Activated CD8-positive, alpha-beta T cell treated with anti-CD3 and anti-CD28 coated beads for 36 hours (primary cell): ENCODE measurements around the gene CXCL14. TPM values are rescaled to one million over a fixed set of nuclear protein-coding genes. Genes with fewer than 3 reads are reported as not detected.

ENCODE experiments used
- ATAC-seq: fragments of 200-7000 bp; cut with Tn5 transposase; one replicate; pipeline ENCODE4 v1.10.0; 2021; ENCODE audit warnings: mild to moderate bottlenecking, moderate library complexity
- CTCF ChIA-PET: fragments of 350-600 bp; sonication (Branson Sonifier 250); formaldehyde crosslinking; loops from one replicate; lab custom pipeline; 2021; ENCODE audit warnings: antibody characterized with exemption; lab: Charles Lee
- POLR2A ChIA-PET: fragments of 350-600 bp; sonication (Branson Sonifier 250); formaldehyde crosslinking; loops from one replicate; lab custom pipeline; 2021; ENCODE audit warnings: antibody characterized with exemption; lab: Charles Lee
- DNase-seq: peaks from one replicate; pipeline ENCODE4 v3.0.0-alpha.2; 2020
- H3K27ac Mint-ChIP-seq: one replicate; pipeline ENCODE4 v1.8.0; 2021; ENCODE audit warnings: mild to moderate bottlenecking, mixed read lengths
- H3K27me3 Mint-ChIP-seq: one replicate; pipeline ENCODE4 v1.8.0; 2021; ENCODE audit warnings: mixed read lengths
- H3K36me3 Mint-ChIP-seq: one replicate; pipeline ENCODE4 v1.8.0; 2021; ENCODE audit warnings: low read depth, mixed read lengths
- H3K4me1 Mint-ChIP-seq: one replicate; pipeline ENCODE4 v1.8.0; 2021; ENCODE audit warnings: low read depth, mixed read lengths
- H3K4me3 Mint-ChIP-seq: one replicate; pipeline ENCODE4 v1.8.0; 2021; ENCODE audit warnings: mild to moderate bottlenecking, moderate library complexity, mixed read lengths
- H3K9me3 Mint-ChIP-seq: one replicate; pipeline ENCODE4 v1.8.0; 2021; ENCODE audit warnings: mixed read lengths
- intact Hi-C: fragments of 100-400 bp; cut with micrococcal nuclease; formaldehyde crosslinking; loops from one replicate; pipeline ENCODE4 v1.10.0; 2022
- total RNA-seq, 2 experiments: library from RNA; stranded (reverse); gene quantifications; one replicate each; pipeline ENCODE4 v1.2.3, GENCODE V29; 2021
- TF ChIP-seq, protein P1 (sequence below): fragments of 200-600 bp; IDR thresholded peaks from one replicate; pipeline ENCODE4 v1.8.0; 2022; ENCODE audit warnings: antibody characterized with exemption, mild to moderate bottlenecking

Gene CXCL14
- total RNA-seq, 2 experiments from 2014 or later = not detected

DNA sequence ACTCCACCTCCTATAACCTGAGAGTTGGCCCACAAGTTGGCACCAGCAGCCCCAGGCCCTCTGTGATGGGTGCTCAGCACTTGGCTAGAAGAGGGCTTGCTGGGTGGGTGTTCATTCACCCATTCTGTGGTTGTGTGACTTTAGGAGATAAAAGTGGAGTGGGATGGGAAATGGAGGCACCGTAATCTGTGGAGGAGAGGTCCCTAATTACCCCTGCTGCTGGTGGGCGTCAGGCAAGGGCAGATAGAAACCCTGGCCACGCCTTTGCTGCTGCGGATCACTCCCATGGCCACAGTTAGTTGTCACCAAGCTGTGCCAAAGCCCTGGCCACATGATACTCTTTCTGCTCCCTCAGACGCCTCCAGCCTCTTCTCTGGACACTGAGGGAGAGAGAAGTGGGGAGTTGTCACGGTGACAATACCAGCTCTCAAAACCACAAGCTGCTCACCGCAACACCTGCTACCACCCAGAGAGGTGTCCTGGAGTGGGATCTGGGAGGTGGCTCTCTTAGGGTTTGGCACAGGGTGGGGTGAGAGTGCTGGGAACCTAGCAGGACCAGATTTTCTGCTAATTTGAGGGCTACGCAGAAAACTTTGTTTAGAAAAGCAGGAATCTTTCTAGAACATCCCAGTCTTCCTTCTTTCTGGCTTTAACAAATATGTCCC lies 31.1 kb downstream of the CXCL14 start:
- Mint-ChIP-seq H3K9me3 (no peaks in the 10 kb centered on the region), H3K27me3 (peaks cover 59% of the 10 kb centered on the region), H3K4me3 (no peak overlapping the region), H3K36me3 (no peaks in the 10 kb centered on the region), H3K4me1 (peaks cover 16% of the 10 kb centered on the region), H3K27ac (no peak overlapping the region)
- ATAC-seq = no peak
- TF ChIP-seq, protein P1, sequence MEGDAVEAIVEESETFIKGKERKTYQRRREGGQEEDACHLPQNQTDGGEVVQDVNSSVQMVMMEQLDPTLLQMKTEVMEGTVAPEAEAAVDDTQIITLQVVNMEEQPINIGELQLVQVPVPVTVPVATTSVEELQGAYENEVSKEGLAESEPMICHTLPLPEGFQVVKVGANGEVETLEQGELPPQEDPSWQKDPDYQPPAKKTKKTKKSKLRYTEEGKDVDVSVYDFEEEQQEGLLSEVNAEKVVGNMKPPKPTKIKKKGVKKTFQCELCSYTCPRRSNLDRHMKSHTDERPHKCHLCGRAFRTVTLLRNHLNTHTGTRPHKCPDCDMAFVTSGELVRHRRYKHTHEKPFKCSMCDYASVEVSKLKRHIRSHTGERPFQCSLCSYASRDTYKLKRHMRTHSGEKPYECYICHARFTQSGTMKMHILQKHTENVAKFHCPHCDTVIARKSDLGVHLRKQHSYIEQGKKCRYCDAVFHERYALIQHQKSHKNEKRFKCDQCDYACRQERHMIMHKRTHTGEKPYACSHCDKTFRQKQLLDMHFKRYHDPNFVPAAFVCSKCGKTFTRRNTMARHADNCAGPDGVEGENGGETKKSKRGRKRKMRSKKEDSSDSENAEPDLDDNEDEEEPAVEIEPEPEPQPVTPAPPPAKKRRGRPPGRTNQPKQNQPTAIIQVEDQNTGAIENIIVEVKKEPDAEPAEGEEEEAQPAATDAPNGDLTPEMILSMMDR = no peak
- intact Hi-C loops = no loop called here
- POLR2A ChIA-PET = no interaction called here
- CTCF ChIA-PET = interaction anchor here (1.1 to 12.5 kb wide), 3 partner anchors 16 to 86 kb away, joined by 3 to 430 read pairs (median 173); no protein-coding TSS in a partner anchor
- no peak for DNase-seq

DNA sequence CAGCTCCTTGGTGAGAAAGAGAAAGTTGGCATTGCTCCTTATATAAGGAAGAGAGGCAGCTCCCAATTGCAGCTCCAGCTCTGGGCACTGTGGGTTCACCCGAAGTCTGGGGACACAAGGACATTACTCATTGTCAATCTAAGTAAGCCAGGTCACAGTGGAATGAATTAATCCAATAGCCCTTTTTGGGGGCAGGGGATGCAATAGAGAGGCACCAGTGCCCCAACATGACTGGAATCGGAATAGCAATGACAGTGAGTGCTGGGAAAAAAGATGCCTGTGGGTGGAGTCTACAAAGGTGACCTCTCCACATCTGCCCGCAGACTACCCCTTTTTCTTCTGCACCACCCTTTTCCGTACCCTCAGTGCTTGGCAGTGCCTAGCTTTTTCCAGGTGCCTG lies 31.9 kb downstream of the CXCL14 start:
- ATAC-seq (no peak), DNase-seq (no peak)
- ChIA-PET POLR2A (no interaction called here), CTCF (interaction anchor here (10.7 to 12.5 kb wide), 2 partner anchors 17 to 86 kb away, joined by 173 to 430 read pairs; no protein-coding TSS in a partner anchor)
- H3K4me1 Mint-ChIP-seq = peaks cover 16% of the 10 kb centered on the region
- no peak overlapping the region for H3K27ac Mint-ChIP-seq
- TF ChIP-seq, protein P1 = no peak
- intact Hi-C loops = no loop called here
- H3K4me3 Mint-ChIP-seq = no peak overlapping the region
- no peaks in the 10 kb centered on the region for H3K9me3 Mint-ChIP-seq
- H3K27me3 Mint-ChIP-seq = peaks cover 62% of the 10 kb centered on the region
- H3K36me3 Mint-ChIP-seq = no peaks in the 10 kb centered on the region

DNA sequence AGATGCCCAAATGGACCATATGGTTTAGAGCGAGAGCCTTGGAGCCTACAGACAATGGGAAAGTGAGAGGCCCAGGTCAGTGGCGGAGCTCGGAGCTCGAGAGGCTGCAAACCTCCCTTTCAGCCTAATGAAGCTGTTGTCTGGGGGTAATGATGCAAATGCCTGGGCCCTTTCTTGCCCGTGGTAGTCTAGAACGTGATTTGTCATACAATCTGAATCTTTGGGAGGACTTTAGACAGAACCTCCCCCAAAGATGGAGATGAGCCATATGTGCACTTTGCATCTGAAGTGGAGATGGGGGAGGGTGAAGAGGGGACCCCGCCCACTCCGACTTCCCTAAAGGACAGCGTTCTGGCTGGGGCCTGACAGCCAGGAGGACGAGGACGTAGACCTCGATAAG lies 32.7 kb downstream of the CXCL14 start:
- ChIA-PET CTCF (interaction anchor here (10.7 to 12.5 kb wide), 2 partner anchors 17 to 85 kb away, joined by 173 to 430 read pairs; no protein-coding TSS in a partner anchor), POLR2A (no interaction called here)
- TF ChIP-seq, protein P1 = no peak
- DNase-seq (no peak), ATAC-seq (no peak)
- H3K4me3 Mint-ChIP-seq = no peak overlapping the region
- intact Hi-C loops = no loop called here
- peaks cover 65% of the 10 kb centered on the region for H3K27me3 Mint-ChIP-seq
- no peak overlapping the region for H3K27ac Mint-ChIP-seq
- H3K36me3 Mint-ChIP-seq = no peaks in the 10 kb centered on the region
- peaks cover 16% of the 10 kb centered on the region for H3K4me1 Mint-ChIP-seq
- no peaks in the 10 kb centered on the region for H3K9me3 Mint-ChIP-seq

DNA sequence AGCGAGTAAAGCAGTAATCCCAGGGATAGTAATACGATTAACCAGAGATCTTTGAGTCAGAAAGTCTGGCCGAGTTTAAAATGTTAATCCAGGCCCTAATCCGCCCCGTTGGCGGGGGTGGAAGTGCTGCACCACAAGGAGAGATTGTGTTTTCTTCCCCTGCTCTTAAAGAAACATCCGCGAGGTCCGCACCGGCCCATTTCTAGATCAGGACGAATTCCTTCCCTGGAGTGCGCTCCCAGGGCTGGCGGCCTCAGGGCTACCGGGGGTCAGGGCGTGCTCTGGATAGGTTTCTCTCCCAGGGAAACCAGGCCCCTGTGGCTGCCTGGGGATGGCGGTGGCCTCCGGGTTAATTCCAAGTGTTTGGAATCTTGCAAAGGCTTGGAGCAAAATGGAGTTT lies 33.7 kb downstream of the CXCL14 start:
- Mint-ChIP-seq H3K27me3 (peaks cover 71% of the 10 kb centered on the region), H3K9me3 (no peaks in the 10 kb centered on the region), H3K4me3 (no peak overlapping the region), H3K36me3 (no peaks in the 10 kb centered on the region), H3K27ac (no peak overlapping the region), H3K4me1 (peaks cover 16% of the 10 kb centered on the region)
- POLR2A ChIA-PET = no interaction called here
- DNase-seq (no peak), ATAC-seq (no peak)
- CTCF ChIA-PET = interaction anchor here (1.0 to 12.5 kb wide), 3 partner anchors 16 to 84 kb away, joined by 4 to 430 read pairs (median 4); no protein-coding TSS in a partner anchor
- intact Hi-C loops = no loop called here
- TF ChIP-seq, protein P1 = no peak
